ENCODE measurements around the gene PCBP3. TPM values are rescaled to one million over a fixed set of nuclear protein-coding genes. Genes with fewer than 3 reads are reported as not detected.

Gene PCBP3
- total and polyA plus RNA-seq, 4 donors: 0.36 to 1.6 (median 0.42) TPM

DNA sequence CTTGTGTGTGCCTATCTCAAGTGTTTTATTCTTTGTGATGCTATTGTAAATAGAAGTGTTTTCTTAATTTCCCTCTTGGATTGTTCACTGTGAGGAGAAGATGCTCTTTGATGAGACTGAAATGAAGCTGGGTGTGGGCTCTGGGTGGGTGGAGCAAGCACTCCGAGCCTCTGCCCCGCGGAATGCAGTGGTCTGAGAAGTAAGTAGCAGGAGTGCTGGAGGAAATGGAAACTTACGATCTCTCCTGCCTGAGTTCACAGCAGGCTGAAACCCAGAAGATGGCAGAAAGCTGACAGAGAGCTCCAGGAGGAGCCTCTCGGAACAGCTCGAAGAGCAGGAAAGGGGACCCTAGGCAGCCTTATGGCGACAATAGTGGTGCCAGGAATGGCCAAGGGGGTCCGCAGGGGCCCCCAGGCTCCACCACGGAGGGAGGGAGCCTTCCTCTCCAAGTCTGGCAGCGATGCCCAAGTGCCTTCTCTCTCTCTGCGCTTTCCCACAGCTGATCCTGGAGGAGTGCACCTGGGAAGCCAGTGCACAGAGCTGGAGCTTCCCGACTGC is 211.2 kb downstream of the PCBP3 start:
- no peak for DNase-seq (ENCODE audit: low spot score)
- Histone ChIP-seq H3K27ac (ENCODE audit: low read depth in 1 of 2, low read length in 2 of 2) (no peak overlapping the region), H3K9ac (ENCODE audit: low read depth in 1 of 2, low read length in 2 of 2) (no peak overlapping the region), H3K36me3 (ENCODE audit: control insufficient read depth in 4 of 4, insufficient read depth in 3 of 4, low read depth in 1 of 4, low read length in 3 of 4) (no peaks in the 10 kb centered on the region), H3K4me3 (ENCODE audit: low read depth in 1 of 3, low read length in 3 of 3) (no peak overlapping the region), H3K27me3 (ENCODE audit: control insufficient read depth in 4 of 4, insufficient read depth in 4 of 4, low read length in 3 of 4) (peaks cover 0 to 3% (median under 1%) of the 10 kb centered on the region in 4 donors), H3K9me3 (ENCODE audit: control insufficient read depth in 4 of 4, low read length in 3 of 4) (no peaks in the 10 kb centered on the region), H3K4me1 (ENCODE audit: control insufficient read depth in 4 of 4, insufficient read depth in 4 of 4, low read length in 3 of 4) (peaks cover 0 to 10% (median 6%) of the 10 kb centered on the region in 4 donors)
- TF ChIP-seq, protein P1, sequence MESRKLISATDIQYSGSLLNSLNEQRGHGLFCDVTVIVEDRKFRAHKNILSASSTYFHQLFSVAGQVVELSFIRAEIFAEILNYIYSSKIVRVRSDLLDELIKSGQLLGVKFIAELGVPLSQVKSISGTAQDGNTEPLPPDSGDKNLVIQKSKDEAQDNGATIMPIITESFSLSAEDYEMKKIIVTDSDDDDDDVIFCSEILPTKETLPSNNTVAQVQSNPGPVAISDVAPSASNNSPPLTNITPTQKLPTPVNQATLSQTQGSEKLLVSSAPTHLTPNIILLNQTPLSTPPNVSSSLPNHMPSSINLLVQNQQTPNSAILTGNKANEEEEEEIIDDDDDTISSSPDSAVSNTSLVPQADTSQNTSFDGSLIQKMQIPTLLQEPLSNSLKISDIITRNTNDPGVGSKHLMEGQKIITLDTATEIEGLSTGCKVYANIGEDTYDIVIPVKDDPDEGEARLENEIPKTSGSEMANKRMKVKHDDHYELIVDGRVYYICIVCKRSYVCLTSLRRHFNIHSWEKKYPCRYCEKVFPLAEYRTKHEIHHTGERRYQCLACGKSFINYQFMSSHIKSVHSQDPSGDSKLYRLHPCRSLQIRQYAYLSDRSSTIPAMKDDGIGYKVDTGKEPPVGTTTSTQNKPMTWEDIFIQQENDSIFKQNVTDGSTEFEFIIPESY (IDR thresholded peaks at IDR 0.05): no peak
- TF ChIP-seq EGR1 (IDR thresholded peaks at IDR 0.05; ENCODE audit: low read depth in 2 of 2) (no peak), NR2F2 (IDR thresholded peaks at IDR 0.05) (no peak), FOXA2 (IDR thresholded peaks at IDR 0.05) (no peak), TAF1 (conservative IDR thresholded peaks at IDR 0.05) (no peak), HNF4G (IDR thresholded peaks at IDR 0.05) (no peak), JUND (IDR thresholded peaks at IDR 0.05) (no peak), FOXA1 (IDR thresholded peaks at IDR 0.05) (no peak), RAD21 (IDR thresholded peaks at IDR 0.05) (no peak), GABPA (IDR thresholded peaks at IDR 0.05 in 1 of 2, conservative IDR thresholded peaks at IDR 0.05 in 1 of 2) (no peak), RXRA (IDR thresholded peaks at IDR 0.05) (no peak), YY1 (IDR thresholded peaks at IDR 0.05) (no peak), HNF4A (conservative IDR thresholded peaks at IDR 0.05) (no peak), SP1 (IDR thresholded peaks at IDR 0.05) (no peak)
- TF ChIP-seq, protein P2, sequence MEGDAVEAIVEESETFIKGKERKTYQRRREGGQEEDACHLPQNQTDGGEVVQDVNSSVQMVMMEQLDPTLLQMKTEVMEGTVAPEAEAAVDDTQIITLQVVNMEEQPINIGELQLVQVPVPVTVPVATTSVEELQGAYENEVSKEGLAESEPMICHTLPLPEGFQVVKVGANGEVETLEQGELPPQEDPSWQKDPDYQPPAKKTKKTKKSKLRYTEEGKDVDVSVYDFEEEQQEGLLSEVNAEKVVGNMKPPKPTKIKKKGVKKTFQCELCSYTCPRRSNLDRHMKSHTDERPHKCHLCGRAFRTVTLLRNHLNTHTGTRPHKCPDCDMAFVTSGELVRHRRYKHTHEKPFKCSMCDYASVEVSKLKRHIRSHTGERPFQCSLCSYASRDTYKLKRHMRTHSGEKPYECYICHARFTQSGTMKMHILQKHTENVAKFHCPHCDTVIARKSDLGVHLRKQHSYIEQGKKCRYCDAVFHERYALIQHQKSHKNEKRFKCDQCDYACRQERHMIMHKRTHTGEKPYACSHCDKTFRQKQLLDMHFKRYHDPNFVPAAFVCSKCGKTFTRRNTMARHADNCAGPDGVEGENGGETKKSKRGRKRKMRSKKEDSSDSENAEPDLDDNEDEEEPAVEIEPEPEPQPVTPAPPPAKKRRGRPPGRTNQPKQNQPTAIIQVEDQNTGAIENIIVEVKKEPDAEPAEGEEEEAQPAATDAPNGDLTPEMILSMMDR (IDR thresholded peaks at IDR 0.05; ENCODE audit: low read depth, low read length, missing input control): no peak
- TF ChIP-seq, protein P3, sequence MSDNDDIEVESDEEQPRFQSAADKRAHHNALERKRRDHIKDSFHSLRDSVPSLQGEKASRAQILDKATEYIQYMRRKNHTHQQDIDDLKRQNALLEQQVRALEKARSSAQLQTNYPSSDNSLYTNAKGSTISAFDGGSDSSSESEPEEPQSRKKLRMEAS (IDR thresholded peaks at IDR 0.05): no peak
- TF ChIP-seq, protein P4, sequence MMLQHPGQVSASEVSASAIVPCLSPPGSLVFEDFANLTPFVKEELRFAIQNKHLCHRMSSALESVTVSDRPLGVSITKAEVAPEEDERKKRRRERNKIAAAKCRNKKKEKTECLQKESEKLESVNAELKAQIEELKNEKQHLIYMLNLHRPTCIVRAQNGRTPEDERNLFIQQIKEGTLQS (IDR thresholded peaks at IDR 0.05): no peak
- TF ChIP-seq, protein P5, sequence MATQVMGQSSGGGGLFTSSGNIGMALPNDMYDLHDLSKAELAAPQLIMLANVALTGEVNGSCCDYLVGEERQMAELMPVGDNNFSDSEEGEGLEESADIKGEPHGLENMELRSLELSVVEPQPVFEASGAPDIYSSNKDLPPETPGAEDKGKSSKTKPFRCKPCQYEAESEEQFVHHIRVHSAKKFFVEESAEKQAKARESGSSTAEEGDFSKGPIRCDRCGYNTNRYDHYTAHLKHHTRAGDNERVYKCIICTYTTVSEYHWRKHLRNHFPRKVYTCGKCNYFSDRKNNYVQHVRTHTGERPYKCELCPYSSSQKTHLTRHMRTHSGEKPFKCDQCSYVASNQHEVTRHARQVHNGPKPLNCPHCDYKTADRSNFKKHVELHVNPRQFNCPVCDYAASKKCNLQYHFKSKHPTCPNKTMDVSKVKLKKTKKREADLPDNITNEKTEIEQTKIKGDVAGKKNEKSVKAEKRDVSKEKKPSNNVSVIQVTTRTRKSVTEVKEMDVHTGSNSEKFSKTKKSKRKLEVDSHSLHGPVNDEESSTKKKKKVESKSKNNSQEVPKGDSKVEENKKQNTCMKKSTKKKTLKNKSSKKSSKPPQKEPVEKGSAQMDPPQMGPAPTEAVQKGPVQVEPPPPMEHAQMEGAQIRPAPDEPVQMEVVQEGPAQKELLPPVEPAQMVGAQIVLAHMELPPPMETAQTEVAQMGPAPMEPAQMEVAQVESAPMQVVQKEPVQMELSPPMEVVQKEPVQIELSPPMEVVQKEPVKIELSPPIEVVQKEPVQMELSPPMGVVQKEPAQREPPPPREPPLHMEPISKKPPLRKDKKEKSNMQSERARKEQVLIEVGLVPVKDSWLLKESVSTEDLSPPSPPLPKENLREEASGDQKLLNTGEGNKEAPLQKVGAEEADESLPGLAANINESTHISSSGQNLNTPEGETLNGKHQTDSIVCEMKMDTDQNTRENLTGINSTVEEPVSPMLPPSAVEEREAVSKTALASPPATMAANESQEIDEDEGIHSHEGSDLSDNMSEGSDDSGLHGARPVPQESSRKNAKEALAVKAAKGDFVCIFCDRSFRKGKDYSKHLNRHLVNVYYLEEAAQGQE (IDR thresholded peaks at IDR 0.05): no peak
- 59% methylated on average over 12 of the region's 12 CpGs for WGBS
